H9 (cell line): Measurements from ENCODE around the gene TTC27. TPM values are rescaled to one million over a fixed set of nuclear protein-coding genes. Genes with fewer than 3 reads are reported as not detected.

Experiments used
- DNase-seq: peaks from one replicate; pipeline ENCODE4 v3.0.0-alpha.2; 2017
- H2AFZ ChIP-seq: one replicate; pipeline ENCODE4 v1.6.1; 2013; ENCODE audit warnings: mild to moderate bottlenecking, low read length, control low read depth, moderate library complexity
- H2AK5ac ChIP-seq: 2 replicates; pipeline ENCODE4 v1.6.1; 2013; ENCODE audit warnings: low read length, control low read depth, mixed read lengths; ENCODE audit not compliant: insufficient read length
- H2BK120ac ChIP-seq: one replicate; pipeline ENCODE4 v1.6.1; 2013; ENCODE audit warnings: low read depth, mild to moderate bottlenecking, low read length, control low read depth, inconsistent platforms; ENCODE audit not compliant: poor library complexity, severe bottlenecking
- H2BK12ac ChIP-seq: 2 replicates; pipeline ENCODE4 v1.6.1; 2013; ENCODE audit warnings: low read length, control low read depth, mixed read lengths, low read depth; ENCODE audit not compliant: insufficient read length
- H2BK15ac ChIP-seq: 2 replicates; pipeline ENCODE4 v1.6.1; 2013; ENCODE audit warnings: low read depth, low read length, control low read depth
- H2BK20ac ChIP-seq: one replicate; pipeline ENCODE4 v1.6.1; 2013; ENCODE audit warnings: low read depth, mild to moderate bottlenecking, low read length, control low read depth, inconsistent platforms; ENCODE audit not compliant: poor library complexity, severe bottlenecking
- H2BK5ac ChIP-seq: 2 replicates; pipeline ENCODE4 v1.6.1; 2013; ENCODE audit warnings: low read length, control low read depth, mixed read lengths; ENCODE audit not compliant: insufficient read length
- H3K14ac ChIP-seq: 2 replicates; pipeline ENCODE4 v1.6.1; 2013; ENCODE audit warnings: low read length, control low read depth; ENCODE audit not compliant: insufficient read depth
- H3K18ac ChIP-seq: 2 replicates; pipeline ENCODE4 v1.6.1; 2013; ENCODE audit warnings: low read depth, mild to moderate bottlenecking, mixed read lengths, low read length, control low read depth; ENCODE audit not compliant: insufficient read length
- H3K23ac ChIP-seq: 2 replicates; pipeline ENCODE4 v1.6.1; 2013; ENCODE audit warnings: low read length, control low read depth, mixed read lengths, low read depth; ENCODE audit not compliant: insufficient read length
- H3K23me2 ChIP-seq: 2 replicates; pipeline ENCODE4 v1.6.1; 2013; ENCODE audit warnings: low read depth, mild to moderate bottlenecking, mixed read lengths, low read length, control low read depth; ENCODE audit not compliant: insufficient read length, poor library complexity, severe bottlenecking
- H3K27ac ChIP-seq: 2 replicates; pipeline ENCODE4 v1.5.1; 2013; ENCODE audit warnings: low read length, control low read depth, mixed read lengths, low read depth; ENCODE audit not compliant: insufficient read length
- H3K27me3 ChIP-seq: 2 replicates; pipeline ENCODE4 v1.6.1; 2013; ENCODE audit warnings: low read length, control low read depth, inconsistent platforms; ENCODE audit not compliant: insufficient read depth
- H3K4ac ChIP-seq: 2 replicates; pipeline ENCODE4 v1.6.1; 2013; ENCODE audit warnings: low read depth, mild to moderate bottlenecking, control low read depth, inconsistent platforms, low read length, moderate library complexity
- H3K4me1 ChIP-seq: 2 replicates; pipeline ENCODE4 v1.6.1; 2013; ENCODE audit warnings: low read length, control low read depth, inconsistent platforms; ENCODE audit not compliant: insufficient read depth
- H3K4me2 ChIP-seq: 2 replicates; pipeline ENCODE4 v1.6.1; 2013; ENCODE audit warnings: low read length, control low read depth, mixed read lengths; ENCODE audit not compliant: insufficient read length, insufficient read depth
- H3K56ac ChIP-seq: 2 replicates; pipeline ENCODE4 v1.6.1; 2013; ENCODE audit warnings: low read depth, mild to moderate bottlenecking, mixed read lengths, low read length, control low read depth; ENCODE audit not compliant: insufficient read length
- H3K79me1 ChIP-seq: 2 replicates; pipeline ENCODE4 v1.6.1; 2013; ENCODE audit warnings: low read depth, mild to moderate bottlenecking, moderate library complexity, low read length, control low read depth, inconsistent platforms; ENCODE audit not compliant: insufficient read depth, poor library complexity, severe bottlenecking
- H3K79me2 ChIP-seq: 2 replicates; pipeline ENCODE4 v1.6.1; 2013; ENCODE audit warnings: low read length, control low read depth, inconsistent platforms; ENCODE audit not compliant: insufficient read depth
- H3K9ac ChIP-seq: 2 replicates; pipeline ENCODE4 v1.6.1; 2013; ENCODE audit warnings: low read length, control low read depth, mixed read lengths; ENCODE audit not compliant: insufficient read length; ENCODE audit errors: extremely low read depth
- H3K9me3 ChIP-seq: one replicate; pipeline ENCODE4 v1.6.1; 2013; ENCODE audit warnings: low read depth, low read length, inconsistent platforms; ENCODE audit not compliant: control insufficient read depth
- H3T11ph ChIP-seq: one replicate; pipeline ENCODE4 v1.6.1; 2013; ENCODE audit warnings: mild to moderate bottlenecking, low read length, control low read depth, inconsistent platforms
- H4K20me1 ChIP-seq: one replicate; pipeline ENCODE4 v1.6.1; 2013; ENCODE audit not compliant: control insufficient read depth, insufficient read length, insufficient read depth
- H4K5ac ChIP-seq: 2 replicates; pipeline ENCODE4 v1.6.1; 2013; ENCODE audit warnings: low read depth, mild to moderate bottlenecking, mixed read lengths, low read length, control low read depth; ENCODE audit not compliant: insufficient read length
- H4K8ac ChIP-seq: replicated peaks from 2 replicates; pipeline ENCODE4 v1.6.1; 2013; ENCODE audit warnings: low read length, control low read depth, mixed read lengths, low read depth; ENCODE audit not compliant: insufficient read length
- H4K91ac ChIP-seq: 2 replicates; pipeline ENCODE4 v1.6.1; 2013; ENCODE audit warnings: low read depth, mild to moderate bottlenecking, moderate library complexity, mixed read lengths, low read length, control low read depth; ENCODE audit not compliant: insufficient read length
- H3K27ac Mint-ChIP-seq, 3 experiments: 2 replicates in 2 of 3; 3 replicates in 1 of 3; pipeline ENCODE4 v1.8.0; 2020 to 2021; ENCODE audit warnings: mixed read lengths in 3 of 3, mild to moderate bottlenecking in 1 of 3, moderate library complexity in 1 of 3
- H3K27me3 Mint-ChIP-seq: 2 replicates; pipeline ENCODE4 v1.8.0; 2021; ENCODE audit warnings: low read depth, mild to moderate bottlenecking, moderate library complexity, mixed read lengths
- H3K36me3 Mint-ChIP-seq, 3 experiments: 2 replicates in 2 of 3; 3 replicates in 1 of 3; pipeline ENCODE4 v1.8.0; 2020 to 2021; ENCODE audit warnings: low read depth in 3 of 3, mixed read lengths in 3 of 3; ENCODE audit not compliant: insufficient read depth in 1 of 3
- H3K4me1 Mint-ChIP-seq, 2 experiments: 2 replicates each; pipeline ENCODE4 v1.8.0; 2020; ENCODE audit warnings: mixed read lengths in 2 of 2
- H3K4me3 Mint-ChIP-seq, 2 experiments: 2 replicates in 1 of 2; 3 replicates in 1 of 2; pipeline ENCODE4 v1.8.0; 2020 to 2021; ENCODE audit warnings: mild to moderate bottlenecking in 2 of 2, mixed read lengths in 2 of 2, moderate library complexity in 1 of 2
- H3K9me3 Mint-ChIP-seq, 2 experiments: 2 replicates in 1 of 2; 3 replicates in 1 of 2; pipeline ENCODE4 v1.8.0; 2020; ENCODE audit warnings: mild to moderate bottlenecking in 2 of 2, mixed read lengths in 2 of 2, moderate library complexity in 1 of 2
- WGBS: extraction: QIAGEN DNeasy Blood & Tissue Kit; methylation state at CpG from one replicate; pipeline ENCODE4 v1.1.7; 2013; ENCODE audit warnings: missing lambda C conversion rate, low lambda C conversion rate, mixed read lengths; ENCODE audit not compliant: insufficient read length; ENCODE audit errors: extremely low coverage; 5-methylcytosine and 5-hydroxymethylcytosine counted together
- total RNA-seq: library from RNA; stranded (reverse); gene quantifications from 2 replicates; pipeline ENCODE4 v1.2.1, GENCODE V29; 2021
- TF ChIP-seq, protein P1 (sequence below): fragments of 200-600 bp; sonication (generic); conservative IDR thresholded peaks from 3 replicates; pipeline ENCODE4 v1.8.0; 2021; ENCODE audit warnings: antibody characterized with exemption, mild to moderate bottlenecking

TTC27 gene
- total RNA-seq, 1 experiment from 2014 or later: 26.0 TPM

GRCh38 chr2:32851777-32852439 lies 224.1 kb downstream of the TTC27 start:
- Mint-ChIP-seq H3K36me3 (no peaks in the 10 kb centered on the region), H3K4me3 (no peak overlapping the region), H3K27ac (no peak overlapping the region), H3K27me3 (no peaks in the 10 kb centered on the region), H3K9me3 (peaks cover 0 to 2% of the 10 kb centered on the region in 2 experiments; a peak in 1 of 5 replicates), H3K4me1 (peaks cover 0 to 5% of the 10 kb centered on the region in 2 experiments; a peak in 3 of 4 replicates)
- Histone ChIP-seq H3K9ac (no peak overlapping the region), H3K79me1 (no peaks in the 10 kb centered on the region), H3K18ac (no peak overlapping the region), H2BK12ac (no peak overlapping the region), H3K4me2 (no peak overlapping the region), H3K14ac (no peak overlapping the region), H2BK120ac (no peak overlapping the region), H3K27ac (no peak overlapping the region), H3K56ac (no peak overlapping the region), H2AK5ac (no peak overlapping the region), H4K91ac (no peak overlapping the region), H2BK20ac (no peak overlapping the region), H3K4ac (no peak overlapping the region), H3K23ac (no peak overlapping the region), H4K5ac (no peak overlapping the region), H4K20me1 (no peaks in the 10 kb centered on the region), H3K4me1 (no peaks in the 10 kb centered on the region; the same call in 1 of the 2 replicates), H2BK5ac (no peak overlapping the region), H4K8ac (no peak overlapping the region), H3K9me3 (no peaks in the 10 kb centered on the region), H3K79me2 (no peaks in the 10 kb centered on the region), H3T11ph (no peak overlapping the region), H3K23me2 (no peaks in the 10 kb centered on the region), H2BK15ac (no peak overlapping the region), H3K27me3 (no peaks in the 10 kb centered on the region), H2AFZ (no peak overlapping the region)
- no peak for DNase-seq
- TF ChIP-seq, protein P1, sequence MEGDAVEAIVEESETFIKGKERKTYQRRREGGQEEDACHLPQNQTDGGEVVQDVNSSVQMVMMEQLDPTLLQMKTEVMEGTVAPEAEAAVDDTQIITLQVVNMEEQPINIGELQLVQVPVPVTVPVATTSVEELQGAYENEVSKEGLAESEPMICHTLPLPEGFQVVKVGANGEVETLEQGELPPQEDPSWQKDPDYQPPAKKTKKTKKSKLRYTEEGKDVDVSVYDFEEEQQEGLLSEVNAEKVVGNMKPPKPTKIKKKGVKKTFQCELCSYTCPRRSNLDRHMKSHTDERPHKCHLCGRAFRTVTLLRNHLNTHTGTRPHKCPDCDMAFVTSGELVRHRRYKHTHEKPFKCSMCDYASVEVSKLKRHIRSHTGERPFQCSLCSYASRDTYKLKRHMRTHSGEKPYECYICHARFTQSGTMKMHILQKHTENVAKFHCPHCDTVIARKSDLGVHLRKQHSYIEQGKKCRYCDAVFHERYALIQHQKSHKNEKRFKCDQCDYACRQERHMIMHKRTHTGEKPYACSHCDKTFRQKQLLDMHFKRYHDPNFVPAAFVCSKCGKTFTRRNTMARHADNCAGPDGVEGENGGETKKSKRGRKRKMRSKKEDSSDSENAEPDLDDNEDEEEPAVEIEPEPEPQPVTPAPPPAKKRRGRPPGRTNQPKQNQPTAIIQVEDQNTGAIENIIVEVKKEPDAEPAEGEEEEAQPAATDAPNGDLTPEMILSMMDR: no peak
- WGBS: no CpG with 5 or more reads among the region's 4 CpGs
